Measurements from ENCODE around the gene SLC35B2. TPM values are rescaled to one million over a fixed set of nuclear protein-coding genes. Genes with fewer than 3 reads are reported as not detected.

The SLC35B2 gene
- 10 to 100 TPM; 14.4 to 53.7 (median 41.0) TPM for total RNA-seq

DNA sequence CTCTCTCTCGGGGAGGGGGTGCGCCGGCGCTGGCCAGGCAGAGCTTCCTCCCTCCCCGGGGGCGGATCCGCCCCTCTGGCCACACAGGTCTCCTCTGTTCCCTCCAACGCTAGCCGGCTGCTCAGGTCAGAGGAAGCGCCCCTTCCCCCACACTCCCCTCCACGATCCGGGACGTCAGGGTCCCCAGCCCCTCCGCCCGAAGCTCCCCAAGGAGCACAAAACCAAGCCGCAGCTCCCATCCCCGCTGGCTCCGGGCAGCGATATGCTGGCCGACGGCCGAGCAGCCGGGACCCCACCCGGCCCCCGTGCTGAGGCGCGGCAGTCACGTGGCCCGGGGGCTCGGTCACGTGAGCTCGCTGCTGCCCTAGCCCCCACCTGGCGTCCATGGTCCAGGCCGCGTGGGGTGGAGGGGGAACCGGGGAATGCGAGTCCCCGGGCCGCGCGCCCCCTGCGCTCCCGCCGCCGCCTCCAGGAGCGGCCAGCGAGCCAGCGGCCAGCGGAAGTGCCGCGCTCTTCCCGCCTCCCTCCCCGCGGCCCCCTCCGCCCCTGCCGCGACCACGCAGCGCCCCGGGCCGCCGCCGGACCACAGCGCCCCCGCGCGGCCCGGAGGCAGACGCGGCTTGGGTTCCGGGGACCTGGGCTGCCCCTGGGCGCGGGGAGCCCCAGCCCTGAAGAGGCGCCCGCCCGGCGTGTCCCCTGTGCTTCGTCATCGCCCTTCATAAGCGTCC lies at the start of gene SLC35B2:
Gene SLC35B2, minus strand, starts transcription at position 504 of the 728 bp plus-strand sequence. Its CDS starts 118 bp downstream, at position 386.
- Histone ChIP-seq H3K4me3 (peak within 1 kb of the TSS; percentile 54 to 83 (median 62)), H3K27ac (peak within 1 kb of the TSS; percentile 71 to 89), H3K4me1 (replicated peaks in 1 of 2) (peaks cover 14 to 24% of the 10 kb centered on the region in 2 donors)
- WGBS, 10 experiments, result 0% methylated on average over 2 of the region's 80 CpGs; no CpG with 5 or more reads in 9 of the 10 experiments
- in situ Hi-C loops (cut with MboI; ENCODE audit: low pct_unique_long_range_greater_than_20kb in 2 of 9, low sequenced_read_pairs in 9 of 9, unreplicated experiment in 9 of 9), result no loop called here
- peak; percentile 53 to 77 (median 69) for ATAC-seq (replicated peaks in 6 of 8)

DNA sequence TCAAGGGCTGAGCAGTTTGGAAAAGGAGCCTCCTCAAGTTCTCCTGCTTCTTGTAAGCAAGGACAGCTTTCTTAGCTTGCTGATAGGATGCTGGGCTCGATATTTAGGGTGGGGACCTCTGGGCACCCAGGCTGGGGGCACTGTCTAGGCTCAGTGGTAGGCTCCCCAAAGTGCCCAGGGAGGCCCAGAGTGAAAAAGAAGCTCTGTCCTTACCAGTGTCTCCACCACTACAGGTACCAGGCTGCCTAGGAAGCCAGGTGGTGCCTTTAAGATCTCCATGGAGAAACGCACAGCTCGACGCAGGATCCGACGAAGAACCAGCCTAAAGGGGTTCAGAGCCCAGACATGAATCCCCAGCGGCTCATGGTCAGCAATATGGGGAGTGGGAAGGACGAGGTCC lies 49.4 kb upstream of the SLC35B2 start:
- no peak for ATAC-seq (replicated peaks in 6 of 8)
- Histone ChIP-seq H3K4me3 (no peak overlapping the region), H3K27ac (no peak overlapping the region), H3K4me1 (replicated peaks in 1 of 2) (peaks cover 0 to 10% of the 10 kb centered on the region in 2 donors)
- in situ Hi-C loops (cut with MboI; ENCODE audit: low pct_unique_long_range_greater_than_20kb in 2 of 9, low sequenced_read_pairs in 9 of 9, unreplicated experiment in 9 of 9), result no loop called here
- WGBS, 10 experiments, result 80 to 100% (median 92%) methylated on average over 1 to 7 of the region's 8 CpGs; no CpG with 5 or more reads in 5 of the 10 experiments

GRCh38 chr6:44305200-44305725 lies 47.9 kb upstream of the SLC35B2 start:
- 76 to 100% (median 95%) methylated on average over 1 to 4 of the region's 5 CpGs; no CpG with 5 or more reads in 6 of the 10 experiments for WGBS, 10 experiments
- peak in 6 of 8 experiments; percentile 9 to 43 (median 26) for ATAC-seq (replicated peaks in 6 of 8)
- in situ Hi-C loops (cut with MboI; ENCODE audit: low pct_unique_long_range_greater_than_20kb in 2 of 9, low sequenced_read_pairs in 9 of 9, unreplicated experiment in 9 of 9), result no loop called here
- peaks cover 0 to 10% of the 10 kb centered on the region in 2 donors for H3K4me1 ChIP-seq (replicated peaks in 1 of 2)
- no peak overlapping the region for H3K4me3 ChIP-seq
- peak overlapping the region in 1 of 2 donors; percentile 53 for H3K27ac ChIP-seq

DNA sequence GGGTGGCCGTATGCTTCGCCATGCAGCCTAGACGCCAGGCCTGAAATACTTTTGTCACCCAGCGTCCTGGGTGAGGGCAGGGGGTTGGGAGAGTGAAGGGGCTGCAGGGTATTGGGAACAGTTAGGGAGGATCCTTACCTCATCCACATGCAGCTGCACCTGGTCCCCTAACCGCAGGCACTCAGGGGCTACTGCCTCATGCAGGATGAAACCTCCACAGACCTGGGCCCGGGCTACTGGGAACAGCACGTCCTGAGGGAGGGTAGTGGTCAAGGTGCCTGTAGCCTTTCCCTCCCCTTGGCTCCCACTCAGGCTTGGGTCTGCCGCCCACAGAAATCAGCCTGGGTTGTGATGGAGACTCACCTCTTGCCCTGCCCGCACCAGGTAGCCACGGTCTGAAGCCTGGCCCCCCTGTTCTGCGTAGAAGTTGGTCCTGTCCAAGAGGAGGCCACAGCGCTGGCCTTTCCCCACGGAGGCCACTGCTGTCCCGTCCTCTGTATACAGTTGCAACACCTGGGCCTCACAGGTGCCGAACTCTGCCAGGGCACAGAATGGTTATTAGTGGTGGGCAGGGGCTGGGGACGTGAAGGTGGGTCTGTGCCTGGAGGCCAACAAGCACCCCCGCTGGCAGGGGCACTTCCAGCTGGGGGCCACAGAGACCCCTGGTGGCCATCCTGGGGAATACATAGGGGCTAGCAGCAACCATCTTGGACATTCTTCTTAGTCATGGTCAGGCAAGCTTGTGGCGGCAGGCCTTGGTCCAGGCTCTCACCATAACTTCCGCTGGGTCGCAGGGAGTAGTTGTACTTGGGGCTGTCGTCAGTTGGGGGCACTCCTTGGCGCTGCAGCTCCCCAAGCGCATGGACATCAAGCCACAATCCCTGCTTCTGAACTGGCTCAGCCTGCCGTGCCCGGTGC lies 47.2 kb upstream of the SLC35B2 start:
- peak; percentile 26 to 81 (median 54) for ATAC-seq (replicated peaks in 6 of 8)
- in situ Hi-C loops (cut with MboI; ENCODE audit: low pct_unique_long_range_greater_than_20kb in 2 of 9, low sequenced_read_pairs in 9 of 9, unreplicated experiment in 9 of 9), result no loop called here
- 40 to 94% (median 75%) methylated on average over 1 to 7 of the region's 25 CpGs; no CpG with 5 or more reads in 1 of the 10 experiments for WGBS, 10 experiments
- H3K27ac ChIP-seq, result peak overlapping the region in 1 of 2 donors; percentile 53
- H3K4me3 ChIP-seq, result no peak overlapping the region
- H3K4me1 ChIP-seq (replicated peaks in 1 of 2), result peaks cover 0 to 10% of the 10 kb centered on the region in 2 donors

GRCh38 chr6:44303842-44304241 lies 46.5 kb upstream of the SLC35B2 start:
- no peak overlapping the region for H3K27ac ChIP-seq
- in situ Hi-C loops (cut with MboI; ENCODE audit: low pct_unique_long_range_greater_than_20kb in 2 of 9, low sequenced_read_pairs in 9 of 9, unreplicated experiment in 9 of 9), result no loop called here
- no peak for ATAC-seq (replicated peaks in 6 of 8)
- H3K4me1 ChIP-seq (replicated peaks in 1 of 2), result peaks cover 0 to 10% of the 10 kb centered on the region in 2 donors
- H3K4me3 ChIP-seq, result no peak overlapping the region
- WGBS, 10 experiments, result 90 to 100% (median 96%) methylated on average over 2 to 4 of the region's 6 CpGs; no CpG with 5 or more reads in 7 of the 10 experiments

DNA sequence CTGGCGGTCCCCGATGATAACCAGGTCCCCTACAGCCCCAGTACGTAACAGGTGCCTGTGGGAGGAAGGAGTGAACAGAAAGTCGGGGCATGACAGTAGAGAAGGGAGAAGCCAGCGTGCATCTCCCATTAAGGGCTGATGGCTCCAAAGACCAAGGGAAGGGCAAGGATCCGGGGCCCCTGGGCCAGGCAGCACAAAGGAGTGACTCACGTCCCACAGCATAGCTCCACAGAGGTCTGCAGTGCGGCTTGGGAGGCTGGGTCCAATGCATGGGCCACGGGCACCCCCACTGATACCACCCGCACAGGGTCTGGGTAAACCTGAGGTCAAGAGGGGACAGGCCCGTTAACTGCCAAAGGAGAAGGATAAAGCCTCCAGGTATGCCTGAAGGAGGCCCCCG lies 45.5 kb upstream of the SLC35B2 start:
- H3K27ac ChIP-seq, result no peak overlapping the region
- in situ Hi-C loops (cut with MboI; ENCODE audit: low pct_unique_long_range_greater_than_20kb in 2 of 9, low sequenced_read_pairs in 9 of 9, unreplicated experiment in 9 of 9), result no loop called here
- peaks cover 5 to 15% of the 10 kb centered on the region in 2 donors for H3K4me1 ChIP-seq (replicated peaks in 1 of 2)
- 80 to 97% (median 92%) methylated on average over 1 to 7 of the region's 12 CpGs; no CpG with 5 or more reads in 4 of the 10 experiments for WGBS, 10 experiments
- ATAC-seq (replicated peaks in 6 of 8), result no peak
- H3K4me3 ChIP-seq, result no peak overlapping the region

GRCh38 chr6:44301782-44302564 lies 44.6 kb upstream of the SLC35B2 start:
- Histone ChIP-seq H3K4me3 (no peak overlapping the region), H3K4me1 (replicated peaks in 1 of 2) (peaks cover 5 to 17% of the 10 kb centered on the region in 2 donors), H3K27ac (no peak overlapping the region)
- 0 to 100% (median 95%) methylated on average over 1 to 11 of the region's 14 CpGs; no CpG with 5 or more reads in 4 of the 10 experiments for WGBS, 10 experiments
- peak in 1 of 8 experiments; percentile 24 for ATAC-seq (replicated peaks in 6 of 8)
- in situ Hi-C loops (cut with MboI; ENCODE audit: low pct_unique_long_range_greater_than_20kb in 2 of 9, low sequenced_read_pairs in 9 of 9, unreplicated experiment in 9 of 9), result no loop called here

- Histone ChIP-seq H3K4me1 (replicated peaks in 1 of 2) (peaks cover 7 to 23% of the 10 kb centered on the region in 2 donors), H3K4me3 (no peak overlapping the region), H3K27ac (no peak overlapping the region)
- ATAC-seq (replicated peaks in 6 of 8), result no peak
- in situ Hi-C loops (cut with MboI; ENCODE audit: low pct_unique_long_range_greater_than_20kb in 2 of 9, low sequenced_read_pairs in 9 of 9, unreplicated experiment in 9 of 9), result no loop called here
- 90 to 100% (median 100%) methylated on average over 1 to 5 of the region's 8 CpGs; no CpG with 5 or more reads in 5 of the 10 experiments for WGBS, 10 experiments
Observed at GRCh38 chr6:44301106-44301505, 43.8 kb upstream of the SLC35B2 start.

- no peak overlapping the region for H3K4me3 ChIP-seq
- peaks cover 7 to 18% of the 10 kb centered on the region in 2 donors for H3K4me1 ChIP-seq (replicated peaks in 1 of 2)
- no peak for ATAC-seq (replicated peaks in 6 of 8)
- H3K27ac ChIP-seq, result no peak overlapping the region
- 0 to 88% (median 83%) methylated on average over 1 to 6 of the region's 7 CpGs; no CpG with 5 or more reads in 6 of the 10 experiments for whole genome bisulfite sequencing, 10 experiments
- in situ Hi-C loops (cut with MboI; ENCODE audit: low pct_unique_long_range_greater_than_20kb in 2 of 9, low sequenced_read_pairs in 9 of 9, unreplicated experiment in 9 of 9), result no loop called here
Observed at GRCh38 chr6:44300292-44300823, 43.0 kb upstream of the SLC35B2 start.

DNA sequence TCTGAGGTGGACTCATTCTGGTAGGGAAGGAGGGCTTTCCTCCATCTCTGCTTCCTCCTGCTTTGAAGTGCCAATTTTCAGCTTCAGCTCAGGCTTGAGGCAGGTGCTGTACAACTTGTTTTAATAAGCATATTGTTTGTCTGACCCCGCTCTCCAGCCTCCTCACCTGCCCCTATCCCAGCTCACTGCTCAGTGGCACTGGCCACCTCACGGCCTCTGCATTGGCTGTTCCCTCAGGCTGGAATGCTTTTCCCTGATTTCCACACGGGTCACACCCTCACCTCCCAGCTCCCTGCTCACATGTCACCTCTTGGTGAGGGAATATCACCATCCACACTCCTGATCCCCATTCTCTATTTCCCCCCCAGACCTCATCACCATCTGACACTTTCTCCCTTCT lies 41.5 kb upstream of the SLC35B2 start:
- no peak overlapping the region for H3K27ac ChIP-seq
- in situ Hi-C loops (cut with MboI; ENCODE audit: low pct_unique_long_range_greater_than_20kb in 2 of 9, low sequenced_read_pairs in 9 of 9, unreplicated experiment in 9 of 9), result no loop called here

DNA sequence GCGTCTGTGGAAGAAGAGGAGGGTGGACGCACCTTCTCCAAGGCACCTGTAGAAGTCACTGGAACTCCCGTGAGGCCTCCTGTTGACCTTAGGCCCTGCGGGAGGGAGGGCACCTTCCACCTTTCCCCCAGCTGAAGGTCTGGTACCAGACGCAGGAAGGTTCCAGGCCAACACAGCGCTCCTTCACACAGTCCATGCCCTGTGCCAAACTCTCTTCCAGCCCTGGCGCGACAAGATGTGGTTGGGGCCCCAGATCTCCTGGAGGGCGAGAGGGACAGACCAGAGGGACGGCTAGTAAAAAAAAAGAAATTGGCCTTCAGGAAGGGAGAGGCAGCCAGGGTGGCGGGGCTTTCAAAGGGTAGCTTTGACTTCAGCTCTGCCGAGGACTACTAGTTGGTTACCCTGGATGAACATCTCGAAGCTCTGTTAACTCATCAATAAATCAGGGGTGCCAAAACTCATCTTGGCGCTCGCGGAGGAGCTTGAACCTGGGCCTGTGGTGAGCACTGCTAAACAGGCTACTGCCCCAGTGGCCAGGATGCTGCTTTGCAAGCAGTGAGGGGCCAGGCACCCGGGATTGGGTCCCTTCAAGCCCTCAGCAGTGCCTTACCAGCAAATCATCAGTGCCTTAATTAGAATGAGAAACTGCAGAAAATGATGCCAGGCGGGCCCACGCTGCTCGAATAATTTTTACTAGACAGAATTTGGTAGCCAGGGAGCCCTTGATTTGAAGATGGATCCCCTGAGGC lies 40.9 kb upstream of the SLC35B2 start:
- Histone ChIP-seq H3K27ac (no peak overlapping the region), H3K4me3 (peak overlapping the region; percentile 52 to 61 (median 53)), H3K4me1 (replicated peaks in 1 of 2) (peaks cover 7 to 13% of the 10 kb centered on the region in 2 donors)
- in situ Hi-C loops (cut with MboI; ENCODE audit: low pct_unique_long_range_greater_than_20kb in 2 of 9, low sequenced_read_pairs in 9 of 9, unreplicated experiment in 9 of 9), result no loop called here
- ATAC-seq (replicated peaks in 6 of 8), result peak in 7 of 8 experiments; percentile 1 to 19 (median 12)
- WGBS, 10 experiments, result 27 to 100% (median 57%) methylated on average over 1 to 10 of the region's 20 CpGs; no CpG with 5 or more reads in 2 of the 10 experiments

More for the DNA sequence above, 41.5 kb upstream of the SLC35B2 start:
- Histone ChIP-seq H3K4me3 (no peak overlapping the region), H3K4me1 (replicated peaks in 1 of 2) (peaks cover 7 to 13% of the 10 kb centered on the region in 2 donors)
- 0 to 93% (median 43%) methylated on average over 1 to 2 of the region's 3 CpGs; no CpG with 5 or more reads in 6 of the 10 experiments for WGBS, 10 experiments
- ATAC-seq (replicated peaks in 6 of 8), result no peak
